Endodermal cell (in vitro differentiated cells): ENCODE measurements around the gene FLOT2. TPM values are rescaled to one million over a fixed set of nuclear protein-coding genes. Genes with fewer than 3 reads are reported as not detected.
A peak's percentile ranks its signal among the peaks of the same experiment; 100 is the strongest.

Source experiments
- DNase-seq: peaks from one replicate; pipeline ENCODE4 v3.0.0-alpha.2; 2017
- H3K27ac ChIP-seq: 2 replicates; pipeline ENCODE4 v1.5.1; 2013; ENCODE audit warnings: mild to moderate bottlenecking, low read depth, low read length, moderate library complexity
- H3K27me3 ChIP-seq: 2 replicates; pipeline ENCODE4 v1.6.1; 2013; ENCODE audit warnings: mild to moderate bottlenecking, low read length, moderate library complexity; ENCODE audit not compliant: insufficient read depth, control insufficient read depth, poor library complexity, severe bottlenecking
- H3K36me3 ChIP-seq: 2 replicates; pipeline ENCODE4 v1.7.0; 2013; ENCODE audit warnings: mild to moderate bottlenecking, low read length, moderate library complexity; ENCODE audit not compliant: control insufficient read depth, insufficient read depth
- H3K4me1 ChIP-seq: one replicate; pipeline ENCODE4 v1.7.0; 2013; ENCODE audit warnings: low read length; ENCODE audit not compliant: control insufficient read depth, insufficient read depth
- H3K4me3 ChIP-seq: 2 replicates; pipeline ENCODE4 v1.5.1; 2013; ENCODE audit warnings: mild to moderate bottlenecking, low read length, moderate library complexity
- H3K9ac ChIP-seq: 2 replicates; pipeline ENCODE4 v1.6.1; 2013; ENCODE audit warnings: mild to moderate bottlenecking, low read length, moderate library complexity; ENCODE audit not compliant: poor library complexity, severe bottlenecking; ENCODE audit errors: extremely low read depth
- H3K9me3 ChIP-seq: 2 replicates; pipeline ENCODE4 v1.6.1; 2013; ENCODE audit warnings: mild to moderate bottlenecking, low read length, moderate library complexity; ENCODE audit not compliant: control insufficient read depth
- H3K27ac Mint-ChIP-seq: 2 replicates; pipeline ENCODE4 v1.8.0; 2020; ENCODE audit warnings: mixed read lengths
- H3K27me3 Mint-ChIP-seq: 2 replicates; pipeline ENCODE4 v1.8.0; 2021; ENCODE audit warnings: mild to moderate bottlenecking, mixed read lengths; ENCODE audit not compliant: insufficient read depth
- H3K36me3 Mint-ChIP-seq: 2 replicates; pipeline ENCODE4 v1.8.0; 2020; ENCODE audit warnings: low read depth, mixed read lengths
- H3K4me1 Mint-ChIP-seq: 2 replicates; pipeline ENCODE4 v1.8.0; 2020; ENCODE audit warnings: mixed read lengths
- H3K4me3 Mint-ChIP-seq: 2 replicates; pipeline ENCODE4 v1.8.0; 2020; ENCODE audit warnings: mild to moderate bottlenecking, moderate library complexity, mixed read lengths
- H3K9me3 Mint-ChIP-seq: 2 replicates; pipeline ENCODE4 v1.8.0; 2020; ENCODE audit warnings: mild to moderate bottlenecking, mixed read lengths
- CTCF ChIP-seq: fragments of 200-600 bp; sonication (generic); conservative IDR thresholded peaks from 2 replicates; pipeline ENCODE4 v1.5.0; 2021; ENCODE audit warnings: antibody characterized with exemption, mild to moderate bottlenecking
- WGBS, 2 experiments: methylation state at CpG; one replicate each; pipeline versions ENCODE4 v1.1.5 to v1.1.7; 2013; ENCODE audit warnings: missing lambda C conversion rate in 2 of 2, mixed read lengths in 1 of 2; ENCODE audit not compliant: insufficient coverage in 1 of 2, insufficient read length in 1 of 2; 5-methylcytosine and 5-hydroxymethylcytosine counted together
- total RNA-seq, 2 donors: library from RNA; stranded (reverse); fragmentation: NEBNext Ultra II Directional in 1 of 2; extraction: Animal tissue kit (Norgen Biotek cat#: 25700) in 1 of 2; gene quantifications; 2 replicates in 1 of 2; 3 replicates in 1 of 2; pipeline ENCODE4 v1.2.1, GENCODE V29; 2021

Gene FLOT2
- total RNA-seq, 2 donors from 2014 or later = 195 to 215 TPM

GRCh38 chr17:28856028-28856574 lies 41.4 kb downstream of the FLOT2 start:
- Histone ChIP-seq H3K36me3 (peaks cover 31% of the 10 kb centered on the region), H3K9me3 (no peaks in the 10 kb centered on the region), H3K9ac (no peak overlapping the region), H3K27me3 (no peaks in the 10 kb centered on the region), H3K27ac (no peak overlapping the region), H3K4me3 (peak overlapping the region; percentile 88), H3K4me1 (no peaks in the 10 kb centered on the region)
- H3K4me1 Mint-ChIP-seq = peaks cover 4% of the 10 kb centered on the region
- no peak for DNase-seq
- 94 to 95% methylated on average over 3 to 5 of the region's 5 CpGs for WGBS, 2 experiments
- peaks cover 32% of the 10 kb centered on the region for H3K36me3 Mint-ChIP-seq
- no peaks in the 10 kb centered on the region for H3K27me3 Mint-ChIP-seq
- no peak overlapping the region for H3K27ac Mint-ChIP-seq
- H3K4me3 Mint-ChIP-seq = peak overlapping the region; percentile 87
- H3K9me3 Mint-ChIP-seq = no peaks in the 10 kb centered on the region
- no peak for TF ChIP-seq CTCF

- peaks cover 26% of the 10 kb centered on the region for H3K36me3 ChIP-seq
- H3K27me3 Mint-ChIP-seq = no peaks in the 10 kb centered on the region
- peak overlapping the region; percentile 44 for H3K9ac ChIP-seq
- H3K4me3 Mint-ChIP-seq = peak overlapping the region; percentile 87
- peaks cover 4% of the 10 kb centered on the region for H3K4me1 Mint-ChIP-seq
- no peak for TF ChIP-seq CTCF
- H3K9me3 Mint-ChIP-seq = no peaks in the 10 kb centered on the region
- 12 to 32% methylated on average over 4 to 5 of the region's 5 CpGs for WGBS, 2 experiments
- H3K4me3 ChIP-seq = peak overlapping the region; percentile 88
- H3K27ac Mint-ChIP-seq = peak overlapping the region; percentile 89
- DNase-seq = no peak
- no peaks in the 10 kb centered on the region for H3K4me1 ChIP-seq
- H3K9me3 ChIP-seq = no peaks in the 10 kb centered on the region
- no peaks in the 10 kb centered on the region for H3K27me3 ChIP-seq
- no peak overlapping the region for H3K27ac ChIP-seq
- H3K36me3 Mint-ChIP-seq = peaks cover 27% of the 10 kb centered on the region
Observed at GRCh38 chr17:28855336-28855679, 42.2 kb downstream of the FLOT2 start.

GRCh38 chr17:28854457-28855335 lies 42.8 kb downstream of the FLOT2 start, which contains the start of gene ERAL1:
TSS of gene ERAL1 (plus strand) at chr17:28855016. CDS start at chr17:28855035, 19 bp downstream.
- Histone ChIP-seq H3K27ac (no peak within 1 kb of the TSS), H3K4me3 (peak within 1 kb of the TSS; percentile 88), H3K4me1 (no peaks in the 10 kb centered on the region), H3K36me3 (peaks cover 24% of the 10 kb centered on the region), H3K27me3 (no peaks in the 10 kb centered on the region), H3K9me3 (no peaks in the 10 kb centered on the region), H3K9ac (peak within 1 kb of the TSS; percentile 44)
- TF ChIP-seq CTCF = peak; percentile 12
- 1% methylated on average over 22 to 41 of the region's 42 CpGs for WGBS, 2 experiments
- Mint-ChIP-seq H3K9me3 (no peaks in the 10 kb centered on the region), H3K4me1 (peaks cover 4% of the 10 kb centered on the region), H3K27me3 (no peaks in the 10 kb centered on the region), H3K36me3 (peaks cover 23% of the 10 kb centered on the region), H3K27ac (peak within 1 kb of the TSS; percentile 89), H3K4me3 (peak within 1 kb of the TSS; percentile 87)
- DNase-seq = peak; percentile 97
